ENCODE results near the gene CBX8.
A peak's percentile ranks its signal among the peaks of the same experiment; 100 is the strongest.
"Not testable (repeated sequence)": the region's sequence is repeated elsewhere in the genome, so short reads cannot be mapped to it uniquely, and the experiment has no call there.

CBX8 gene

DNA sequence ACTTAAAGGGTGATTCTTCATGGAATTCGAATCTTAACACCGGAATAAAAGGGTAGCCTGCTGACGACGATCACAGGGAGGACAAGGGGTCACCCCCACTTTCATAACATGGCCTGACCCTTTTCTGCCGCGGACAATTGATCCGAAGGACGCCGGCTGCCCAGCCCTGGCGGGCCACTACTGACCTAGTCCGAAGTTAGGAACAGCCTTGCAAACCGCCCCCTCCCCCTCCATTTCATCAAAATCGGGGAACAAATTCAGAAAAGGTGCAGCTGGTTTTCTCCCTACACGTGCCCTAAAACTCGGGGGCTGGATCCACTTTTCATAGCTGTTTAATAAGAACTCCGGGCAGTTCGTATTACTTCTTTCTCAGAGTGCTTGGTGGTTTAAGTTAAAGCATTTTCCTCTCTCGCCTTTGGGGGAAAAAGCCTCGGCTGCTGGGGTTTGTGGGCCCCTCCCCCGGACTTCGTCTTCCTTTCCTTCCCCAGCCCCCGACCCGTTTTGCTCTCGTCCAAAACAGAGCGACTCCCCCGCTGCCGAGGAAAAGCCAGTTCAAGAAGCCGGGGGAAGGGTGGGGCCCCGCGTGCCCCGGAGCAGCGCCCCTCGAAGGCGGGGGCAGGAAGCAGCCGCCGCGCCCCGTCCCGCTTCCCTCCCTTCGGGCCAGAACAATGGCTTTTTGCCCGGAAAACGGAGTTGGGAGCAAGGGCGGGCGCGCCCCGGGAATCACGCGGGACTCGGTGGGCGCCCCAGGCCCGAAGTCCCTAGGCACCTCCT lies 19.6 kb downstream of the CBX8 start:
- peak; percentile 56 for DNase-seq

DNA sequence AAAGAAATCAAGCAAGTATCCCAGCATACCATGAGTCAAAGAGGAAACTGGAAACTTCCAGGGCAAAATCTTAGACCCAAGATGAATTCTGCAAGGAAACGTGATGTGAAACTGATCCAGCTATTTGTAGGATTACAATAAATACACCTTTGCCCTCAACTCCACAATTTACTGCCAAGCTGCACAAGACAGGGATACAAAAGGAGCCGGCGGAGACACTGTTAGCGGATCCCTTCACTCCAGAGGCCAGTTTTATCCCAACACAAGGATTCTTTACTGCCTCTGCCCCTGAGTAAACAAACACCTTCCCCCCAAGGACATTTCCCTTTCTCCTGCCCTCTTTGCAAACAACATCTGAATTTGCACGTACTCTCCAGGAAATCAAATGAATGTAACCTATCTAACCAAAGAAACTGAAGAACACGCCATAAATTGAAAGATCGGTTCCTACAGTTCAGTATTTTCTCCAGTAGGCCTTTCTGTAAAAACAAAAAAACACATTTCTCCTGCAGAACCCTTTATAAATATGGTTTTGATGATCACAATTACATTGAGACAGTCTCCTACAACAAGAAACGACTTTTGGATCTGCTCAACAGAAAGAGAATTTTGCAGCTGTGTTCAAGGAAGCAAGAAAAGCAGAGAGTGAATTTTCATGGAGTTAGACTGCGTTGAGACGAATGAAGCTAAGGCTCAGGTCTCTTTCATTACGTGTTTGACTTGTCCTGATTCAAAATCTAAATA lies 20.3 kb downstream of the CBX8 start:
- DNase-seq = no peak

DNA sequence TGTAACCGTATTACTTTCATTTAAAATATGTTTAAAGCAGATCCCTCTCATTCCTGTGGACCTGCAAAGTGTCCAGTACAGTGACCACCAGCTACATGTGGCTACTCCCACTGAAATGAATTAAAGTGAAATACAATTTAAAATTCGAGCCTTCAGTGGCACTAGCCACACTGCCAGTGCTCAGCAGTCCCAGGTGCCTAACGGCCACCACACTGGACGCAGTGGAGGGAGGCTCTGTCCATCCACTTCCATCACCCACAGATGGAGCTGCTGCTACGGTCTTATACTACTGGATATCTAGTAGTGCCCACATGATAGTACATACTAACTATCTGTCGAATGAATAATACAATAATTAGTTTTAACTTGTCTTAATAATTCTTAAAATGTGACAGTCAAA lies 21.2 kb downstream of the CBX8 start:
- DNase-seq = no peak

DNA sequence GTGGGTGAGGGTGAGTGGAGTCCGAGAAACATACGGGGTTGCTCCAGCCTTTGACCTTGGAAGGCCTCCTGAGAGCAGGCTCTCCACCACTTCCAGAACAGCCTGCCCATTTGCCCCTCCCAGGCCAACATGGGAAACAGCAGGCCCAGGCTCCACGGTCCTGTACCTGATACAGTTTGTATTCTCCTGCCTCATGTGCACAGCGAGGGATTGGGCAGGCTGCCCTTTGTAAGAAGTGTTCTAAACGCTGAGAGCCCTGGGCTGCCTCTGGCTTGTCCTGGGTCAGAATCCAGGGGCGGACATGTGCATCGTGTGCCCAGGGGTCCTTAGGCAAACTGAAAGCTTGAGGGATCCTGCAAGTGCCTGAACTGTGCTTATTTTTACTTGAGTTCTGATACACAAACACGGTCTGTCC lies 22.3 kb downstream of the CBX8 start:
- no peak for DNase-seq

DNA sequence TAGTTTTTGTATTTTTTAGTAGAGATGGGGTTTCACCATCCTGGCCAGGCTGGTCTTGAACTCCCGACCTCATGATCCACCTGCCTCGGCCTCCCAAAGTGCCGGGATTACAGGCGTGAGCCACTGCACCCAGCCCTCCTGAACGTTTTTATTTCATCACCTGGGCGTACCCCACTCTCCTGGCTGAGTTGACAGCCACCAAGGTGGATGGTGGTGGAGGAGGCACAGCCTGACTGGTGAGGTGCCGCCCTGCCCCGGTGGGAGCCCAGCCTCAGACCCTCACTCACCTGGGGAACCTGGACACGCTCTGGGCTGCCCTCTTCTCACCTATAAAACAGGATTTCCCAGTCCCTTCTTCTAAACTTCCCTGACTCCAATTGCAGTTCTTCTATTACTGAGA lies 24.2 kb downstream of the CBX8 start:
- not testable (repeated sequence) for DNase-seq

DNA sequence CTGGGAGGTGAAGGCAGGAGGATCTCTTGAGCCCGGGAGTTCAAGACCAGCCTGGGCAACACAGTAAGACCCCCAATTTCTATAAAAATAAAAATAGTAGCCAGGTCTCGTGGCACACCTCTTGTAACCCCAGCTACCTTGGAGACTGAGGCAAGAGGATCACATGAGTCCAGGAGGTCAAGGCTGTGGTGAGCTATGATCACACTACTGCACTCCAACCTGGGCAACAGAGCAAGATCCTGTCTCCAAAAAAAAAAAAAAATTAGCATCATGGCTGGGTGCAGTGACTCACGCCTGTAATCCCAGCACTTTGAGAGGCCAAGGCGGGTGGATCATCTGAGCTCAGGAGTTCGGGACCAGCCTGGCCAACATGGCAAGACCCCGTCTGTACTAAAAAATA lies 25.6 kb downstream of the CBX8 start:
- no peak for DNase-seq

DNA sequence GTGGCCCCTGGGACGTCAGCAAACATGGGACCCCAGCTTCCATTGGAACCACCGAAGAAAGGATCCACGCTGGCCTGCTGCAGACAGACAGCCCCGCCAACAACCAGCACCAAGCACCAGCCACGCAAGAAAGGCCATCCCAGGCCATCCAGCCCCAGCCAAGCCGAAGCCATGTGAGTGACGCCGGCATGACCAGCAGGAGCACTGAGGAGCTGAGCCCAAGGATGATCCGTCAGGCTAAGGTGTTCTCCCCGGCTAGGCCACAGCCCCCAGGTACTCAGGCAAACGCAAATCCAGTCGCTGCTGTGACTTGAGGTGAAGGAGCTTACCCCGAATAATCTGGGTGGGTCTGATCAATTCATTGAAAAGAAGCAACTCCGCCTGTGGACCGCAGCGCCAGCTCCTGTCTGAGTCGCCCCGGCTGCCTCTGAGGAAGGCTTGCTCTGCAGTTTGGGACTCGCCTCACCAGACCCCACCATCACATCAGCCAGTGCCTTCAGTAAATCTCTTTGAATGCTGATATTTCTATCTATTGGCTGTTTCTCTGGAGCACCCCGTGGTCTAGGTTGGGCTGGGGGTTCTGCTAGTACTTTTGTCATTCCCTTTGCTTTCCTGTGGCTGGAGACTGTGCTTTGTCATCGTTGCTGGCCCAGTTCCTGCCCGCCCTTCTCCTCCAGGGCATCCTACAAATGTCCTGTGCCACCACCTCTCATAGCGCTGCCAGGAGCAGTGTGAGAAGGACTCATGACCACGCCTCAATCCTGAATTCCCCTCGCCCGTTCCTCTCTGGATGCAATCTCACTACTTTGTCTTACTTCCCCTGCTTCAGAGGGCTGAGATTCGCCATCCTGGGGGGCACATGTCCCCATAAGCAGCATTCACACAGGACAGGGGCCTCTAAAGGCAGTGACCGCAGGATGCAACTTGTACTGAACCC lies 27.0 kb downstream of the CBX8 start:
- DNase-seq = no peak

DNA sequence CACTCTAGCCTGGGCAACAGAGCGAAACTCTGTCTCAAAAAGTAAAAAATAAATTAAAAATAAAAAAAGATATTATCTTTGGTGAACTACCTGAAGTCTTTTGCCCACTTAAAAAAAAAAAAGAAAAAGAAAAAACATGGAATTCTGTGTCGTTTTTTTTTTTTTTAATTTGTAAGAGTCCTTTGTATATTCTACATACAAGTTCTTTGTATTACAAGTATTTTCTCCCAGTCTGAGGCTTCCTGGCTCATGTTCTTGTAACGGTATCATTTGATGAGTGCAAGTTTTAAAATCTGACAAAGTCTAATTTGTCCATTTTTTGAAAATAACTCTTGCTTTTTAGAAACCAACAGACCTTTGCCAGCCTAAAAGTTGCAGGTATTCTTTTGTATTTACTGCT lies 31.2 kb downstream of the CBX8 start:
- no peak for DNase-seq

DNA sequence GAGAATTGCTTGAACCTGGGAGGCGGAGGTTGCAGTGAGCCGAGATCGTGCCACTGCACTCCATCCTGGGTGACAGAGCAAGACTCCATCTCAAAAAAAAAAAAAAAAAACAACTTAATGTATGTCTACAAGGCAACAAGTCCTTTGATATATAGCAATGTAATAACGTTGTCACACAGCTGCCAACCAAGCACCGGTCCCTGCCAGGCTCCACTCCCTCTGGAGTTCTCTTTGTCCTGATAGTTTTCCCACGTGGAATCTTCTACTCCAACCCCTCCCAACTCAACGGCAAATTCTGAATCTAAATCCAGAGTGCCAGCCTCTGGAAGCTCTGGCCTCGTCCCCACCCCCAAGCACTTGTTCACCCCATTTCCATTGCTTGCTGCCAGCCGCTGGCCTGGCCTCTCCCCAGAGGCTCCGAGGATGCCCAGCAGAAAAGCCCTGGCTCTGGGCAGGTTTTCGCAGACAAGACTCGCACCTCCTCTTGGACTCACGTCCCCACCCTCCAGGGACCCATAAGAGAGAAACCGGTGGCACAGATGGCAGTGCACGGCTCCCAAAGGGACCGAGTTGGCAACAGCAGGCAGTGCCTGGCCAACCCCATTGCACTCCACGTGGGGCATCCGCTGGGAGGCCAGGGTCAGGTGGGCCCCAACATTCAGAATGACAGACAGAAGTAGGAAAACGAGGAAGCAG lies 34.8 kb downstream of the CBX8 start:
- no peak for DNase-seq

DNA sequence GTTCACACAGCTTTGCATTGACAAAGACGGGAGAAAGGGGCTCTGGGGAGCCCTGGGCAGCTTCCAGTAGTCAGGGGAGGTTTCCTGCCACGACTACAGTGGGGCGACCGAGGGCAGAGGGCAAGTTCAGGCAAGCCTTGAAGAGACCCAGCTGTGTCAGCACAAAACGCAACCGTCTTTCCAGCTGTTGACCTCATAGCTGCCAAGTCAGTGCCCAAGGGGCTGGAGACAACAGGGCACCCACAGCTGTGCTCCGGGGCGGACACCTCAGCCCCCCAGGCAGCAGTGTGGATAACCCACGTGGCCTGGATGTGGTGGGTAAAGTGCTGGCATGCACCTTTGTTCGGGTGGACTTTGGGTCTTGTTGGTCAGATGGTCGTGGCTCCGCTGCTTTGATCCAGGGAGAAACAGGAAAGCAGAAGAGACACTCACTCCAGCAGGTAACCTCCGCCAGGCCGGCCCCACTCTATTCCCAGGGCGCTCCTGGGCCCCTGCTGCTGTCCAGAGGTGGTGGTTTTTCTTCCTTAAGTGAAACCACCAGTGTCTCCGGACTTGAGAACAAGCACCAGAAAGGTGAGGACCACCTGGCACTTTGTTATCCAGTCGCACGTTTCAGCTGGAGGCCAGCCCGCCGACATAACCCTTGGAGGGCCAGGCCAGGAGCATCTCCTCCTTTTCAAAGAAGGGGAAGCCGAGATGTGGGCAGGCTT lies 36.5 kb downstream of the CBX8 start:
- no peak for DNase-seq

DNA sequence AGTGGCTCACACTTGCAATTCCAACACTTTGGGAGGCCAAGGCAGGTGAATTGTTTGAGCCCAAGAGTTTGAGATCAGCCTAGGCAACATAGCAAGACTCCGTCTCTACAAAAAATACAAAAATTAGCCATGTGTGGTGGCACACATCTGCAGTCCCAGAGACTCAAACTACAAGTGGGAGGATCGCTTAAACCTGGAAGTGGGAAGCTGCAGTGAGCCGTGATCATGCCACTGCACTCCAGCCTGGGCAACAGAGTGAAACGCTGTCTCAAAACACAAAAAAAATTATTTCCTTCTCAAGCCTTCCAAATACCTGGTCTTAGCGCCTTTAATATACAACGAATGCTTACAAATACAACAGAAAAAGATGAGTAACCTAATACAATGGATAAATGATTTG lies 38.6 kb downstream of the CBX8 start:
- DNase-seq = no peak

DNA sequence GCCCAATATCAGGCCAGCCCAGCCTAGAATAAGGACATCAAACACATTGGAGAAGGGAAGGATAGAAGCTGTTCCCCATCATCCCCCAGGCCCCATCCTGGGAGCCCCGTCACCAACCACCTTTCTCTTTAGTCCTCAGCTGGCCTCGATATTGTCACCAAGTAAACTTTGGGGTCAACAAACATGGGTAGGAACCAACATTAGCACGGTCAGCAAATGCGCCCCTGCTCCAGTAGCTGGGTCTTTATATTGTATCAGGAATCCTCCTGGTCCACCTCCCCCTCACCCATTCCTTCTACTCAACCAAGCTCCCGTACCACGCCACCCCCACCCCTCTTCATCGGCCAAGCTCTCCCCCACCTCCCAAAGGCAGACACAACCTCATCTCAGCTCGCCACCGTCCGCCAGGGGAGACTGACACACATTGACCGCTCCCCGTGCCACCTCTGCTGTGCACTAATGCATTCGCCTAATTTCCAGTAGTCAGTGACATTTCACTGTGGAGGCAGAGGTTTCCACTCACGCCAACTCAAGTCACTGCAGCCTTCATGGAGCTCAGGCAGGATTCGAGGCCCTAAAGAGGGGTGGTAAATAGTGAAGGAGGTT lies 39.6 kb downstream of the CBX8 start:
- no peak for DNase-seq

DNA sequence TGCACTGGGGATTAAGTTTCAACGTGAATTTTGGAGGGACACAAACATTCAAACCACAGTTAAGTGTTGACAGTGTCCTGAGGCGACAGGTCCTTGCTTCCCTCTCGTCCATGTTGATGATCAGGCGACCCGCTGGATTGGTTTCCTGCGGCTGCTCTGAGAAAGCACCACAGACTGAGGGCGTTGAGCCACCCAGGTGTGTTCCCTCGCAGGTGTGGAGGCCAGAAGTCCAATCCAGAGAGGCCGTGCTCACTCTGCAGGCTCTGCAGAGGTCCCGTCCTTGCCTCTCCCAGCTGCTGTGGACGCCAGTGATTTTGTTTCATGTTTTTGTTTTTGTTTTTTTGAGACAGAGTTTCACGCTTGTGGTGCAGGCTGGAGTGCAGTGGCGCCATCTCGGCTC lies 41.3 kb downstream of the CBX8 start:
- DNase-seq = no peak

DNA sequence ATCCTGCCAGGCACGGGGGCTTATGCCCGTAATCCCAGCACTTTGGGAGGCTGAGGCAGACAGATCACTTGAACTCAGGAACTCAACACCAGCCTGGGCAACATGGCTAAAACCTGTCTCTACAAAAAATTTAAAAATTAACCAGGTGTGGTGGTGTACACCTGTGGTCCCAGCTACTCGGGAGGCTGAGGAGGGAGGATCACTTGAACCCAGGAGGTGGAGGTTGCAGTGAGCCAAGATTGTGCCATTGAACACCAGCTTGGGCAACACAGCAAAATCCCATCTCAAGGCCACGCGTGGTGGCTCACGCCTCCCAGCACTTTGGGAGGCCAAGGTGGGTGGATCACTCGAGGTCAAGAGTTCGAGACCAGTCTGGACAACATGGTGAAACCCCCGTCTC lies 42.0 kb downstream of the CBX8 start:
- DNase-seq = not testable (repeated sequence)

DNA sequence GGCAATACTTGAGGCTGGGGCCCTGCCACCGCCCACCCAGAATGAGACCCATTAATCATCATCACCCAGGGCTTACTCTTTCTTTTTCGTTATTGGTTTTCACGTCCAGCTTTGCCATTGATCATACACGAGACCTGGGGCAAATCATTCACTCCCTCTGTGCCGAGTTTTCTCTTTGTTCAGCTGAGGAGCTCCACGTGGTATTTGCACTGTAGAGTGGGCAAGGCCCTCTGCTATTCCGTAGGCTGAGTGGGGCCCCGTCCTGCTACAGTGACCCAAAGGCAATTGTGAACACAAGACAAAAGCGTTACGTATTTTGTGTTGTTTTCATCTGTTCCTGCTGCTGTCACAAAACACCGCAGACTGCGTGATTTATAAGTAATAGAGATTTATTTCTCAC lies 42.5 kb downstream of the CBX8 start:
- DNase-seq = no peak

DNA sequence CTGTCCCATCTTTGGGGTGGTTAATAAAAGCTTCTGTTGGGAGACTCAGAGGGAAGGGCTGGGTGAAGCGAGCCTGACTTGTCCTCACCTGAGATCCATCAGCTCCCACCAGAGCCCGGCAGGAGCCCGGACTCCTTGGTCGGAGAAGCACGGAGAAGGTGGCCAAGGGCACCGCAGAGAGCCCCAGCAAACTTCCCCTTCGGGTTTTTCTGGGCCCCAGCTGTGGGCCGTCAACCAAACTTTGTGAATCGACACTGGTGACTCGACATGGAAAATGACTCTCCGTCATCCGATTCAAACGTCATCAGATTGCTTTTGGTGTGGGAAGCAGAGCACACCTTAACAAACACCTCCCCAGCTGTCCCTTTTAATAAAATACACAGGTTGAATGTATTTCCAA lies 44.7 kb downstream of the CBX8 start:
- peak; percentile 49 for DNase-seq

DNA sequence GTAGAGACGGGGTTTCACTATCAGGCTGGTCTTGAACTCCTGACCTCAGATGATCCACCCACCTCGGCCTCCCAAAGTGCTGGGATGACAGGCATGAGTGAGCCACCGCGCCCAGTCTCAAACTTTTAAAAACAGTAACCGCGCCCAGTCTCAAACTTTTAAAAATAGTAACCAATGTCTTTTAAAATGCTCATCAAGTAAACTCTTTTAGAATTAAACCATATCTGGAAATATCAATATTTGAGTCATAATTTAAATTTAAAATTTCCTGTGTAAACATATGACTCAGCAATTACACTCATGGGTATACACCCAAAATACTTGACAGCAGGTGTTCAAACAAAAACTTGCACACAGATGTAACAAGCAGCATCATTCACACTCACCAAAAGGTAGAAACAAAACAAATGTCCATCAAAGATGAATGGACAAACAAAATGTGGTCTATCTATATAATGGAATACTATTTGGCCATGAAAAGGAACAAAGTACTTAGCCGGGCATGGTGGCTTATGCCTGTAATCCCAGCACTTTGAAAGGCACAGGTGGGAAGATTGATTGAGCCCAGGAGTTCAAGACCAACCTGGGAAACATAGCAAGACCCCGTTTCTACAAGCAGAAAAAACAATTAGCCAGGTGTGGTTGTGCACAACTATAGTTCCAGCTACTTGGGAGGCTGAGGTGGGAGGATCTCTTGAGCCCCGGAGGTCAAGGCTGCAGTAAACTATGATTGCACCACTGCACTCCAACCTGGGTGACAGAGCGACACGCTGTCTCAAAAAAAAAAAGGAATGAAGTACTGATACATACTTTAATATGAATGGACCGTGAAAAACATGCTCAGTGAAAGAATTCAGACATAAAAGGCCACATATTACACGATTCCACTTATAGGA lies 46.0 kb downstream of the CBX8 start:
- no peak for DNase-seq

DNA sequence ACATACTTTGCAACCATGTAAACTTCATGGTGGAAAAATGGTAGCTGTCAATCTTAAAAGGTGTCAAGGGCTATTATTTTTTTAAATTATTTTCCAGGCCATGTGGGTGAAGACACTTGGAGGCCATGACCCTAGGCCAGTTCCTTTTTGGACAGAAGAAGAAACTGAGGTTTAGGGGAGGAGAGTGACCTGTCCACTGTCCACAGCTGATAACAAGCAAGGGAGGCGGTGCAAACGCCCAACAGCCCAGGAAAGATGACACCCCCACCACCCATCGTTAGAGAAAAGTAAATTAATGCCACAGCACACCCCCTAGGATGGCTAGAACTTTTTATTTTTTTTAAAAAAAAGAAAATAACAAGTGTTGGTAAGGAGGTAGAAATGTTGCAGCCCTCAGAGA lies 46.9 kb downstream of the CBX8 start:
- DNase-seq = no peak

DNA sequence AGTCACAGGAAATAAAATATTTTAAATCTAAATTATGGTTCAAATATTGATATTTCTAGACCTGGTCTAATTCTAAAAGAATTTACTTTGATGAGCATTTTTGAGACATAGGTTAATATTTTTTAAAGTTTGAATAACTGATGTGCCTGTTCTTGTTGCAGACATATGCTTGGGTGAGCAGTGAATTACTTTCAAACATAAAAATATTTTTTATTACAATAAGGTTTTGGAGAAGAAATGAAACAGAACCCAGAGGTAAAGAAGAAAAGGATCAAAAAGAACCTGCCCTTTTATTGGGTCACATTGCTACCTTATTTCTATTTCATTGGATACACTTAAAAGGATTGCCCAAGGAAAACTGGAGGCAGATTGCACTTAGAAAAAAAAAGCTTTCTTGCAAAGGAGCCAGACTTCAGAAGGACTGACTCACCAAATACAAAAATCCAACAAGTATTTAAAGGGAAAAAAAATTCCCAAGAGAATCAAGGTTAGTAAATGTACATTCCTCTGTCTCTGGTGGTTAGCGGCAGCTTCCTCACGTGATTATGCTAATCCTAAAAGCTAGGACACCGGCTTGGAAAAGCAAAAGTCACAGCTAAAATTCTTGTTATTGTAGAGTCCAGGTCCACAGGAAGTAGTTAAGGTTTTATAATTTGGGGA lies 47.6 kb downstream of the CBX8 start:
- DNase-seq = no peak
